Measurements from ENCODE around the gene MAFF. TPM values are rescaled to one million over a fixed set of nuclear protein-coding genes. Genes with fewer than 3 reads are reported as not detected.
A peak's percentile ranks its signal among the peaks of the same experiment; 100 is the strongest.

MAFF gene
- total RNA-seq, 1 experiment from 2014 or later: 26.0 TPM

- ChIA-PET POLR2A (interaction anchor here (1.2 to 2.2 kb wide), 3 partner anchors 8 to 11 kb away, joined by 4 to 8 read pairs (median 6); no protein-coding TSS in a partner anchor), CTCF (interaction anchor here (0.8 to 2.2 kb wide), 4 partner anchors 113 to 176 kb away, joined by 3 to 12 read pairs (median 6); no protein-coding TSS in a partner anchor)
- peak overlapping the region; percentile 82 for H3K4me2 ChIP-seq (ENCODE audit: low read length)
Observed at GRCh38 chr22:38228326-38228872, 26.6 kb downstream of the MAFF start.

More at GRCh38 chr22:38228326-38228872, 26.6 kb downstream of the MAFF start:
- H3K9me3 ChIP-seq (ENCODE audit: control insufficient read depth in 1 of 2, insufficient read depth in 1 of 2, low read depth in 1 of 2, low read length in 2 of 2): no peaks in the 10 kb centered on the region
- H4K20me1 ChIP-seq (ENCODE audit: insufficient read depth): no peaks in the 10 kb centered on the region
- no peaks in the 10 kb centered on the region for H3K27me3 ChIP-seq (ENCODE audit: insufficient read depth, low read length)
- RAD21 ChIA-PET (ENCODE audit: low non-redundant PET in 1 of 2, low total read pairs in 2 of 2, uncharacterized antibody in 2 of 2, unreplicated experiment in 2 of 2): interaction anchor here in 1 of 2 experiments (1.8 kb wide), 1 partner anchor 131 kb away, joined by 4 read pairs; no protein-coding TSS in a partner anchor
- ATAC-seq: peak; percentile 58
- H3K79me2 ChIP-seq (ENCODE audit: insufficient read depth, low read length): no peaks in the 10 kb centered on the region
- no peak overlapping the region for H2AFZ ChIP-seq (ENCODE audit: low read depth, low read length, poor library complexity, severe bottlenecking)
- intact Hi-C loops (cut with micrococcal nuclease): loop anchor here (10.0 kb wide), 1 partner anchor 114 kb away; the partner anchor contains the start of gene BAIAP2L2
- TF ChIP-seq CEBPB (IDR thresholded peaks at IDR 0.05; ENCODE audit: low read depth): no peak
- TF ChIP-seq EZH2phosphoT487 (IDR thresholded peaks at IDR 0.05; ENCODE audit: borderline replicate concordance): no peak
- TF ChIP-seq ZNF274 (IDR thresholded peaks at IDR 0.05; ENCODE audit: low read depth, low read length): no peak
- TF ChIP-seq JUND (IDR thresholded peaks at IDR 0.05): no peak
- no peak for TF ChIP-seq REST (IDR thresholded peaks at IDR 0.05; ENCODE audit: low read depth)
- no peak for TF ChIP-seq ATF3 (IDR thresholded peaks at IDR 0.05)
- TF ChIP-seq ELF1 (IDR thresholded peaks at IDR 0.05; ENCODE audit: borderline replicate concordance, low read depth): no peak
- TF ChIP-seq SIN3A (IDR thresholded peaks at IDR 0.05; ENCODE audit: low read depth): no peak
- no peak for TF ChIP-seq MAX (IDR thresholded peaks at IDR 0.05)
- no peak for TF ChIP-seq SP1 (IDR thresholded peaks at IDR 0.05; ENCODE audit: low read depth)
- no peak for TF ChIP-seq CBX3 (IDR thresholded peaks at IDR 0.05; ENCODE audit: low read depth)
- TF ChIP-seq FOSL1 (IDR thresholded peaks at IDR 0.05; ENCODE audit: low read depth): no peak
- TF ChIP-seq EGR1 (IDR thresholded peaks at IDR 0.05; ENCODE audit: low read depth): no peak
- no peak for TF ChIP-seq YY1 (IDR thresholded peaks at IDR 0.05; ENCODE audit: extremely low read depth, insufficient replicate concordance, low read depth, low read length)
- TF ChIP-seq SRF (IDR thresholded peaks at IDR 0.05; ENCODE audit: low read depth): no peak
- no peak for TF ChIP-seq ZBTB33 (IDR thresholded peaks at IDR 0.05; ENCODE audit: extremely low read depth, insufficient replicate concordance, low read length)
- no peak for TF ChIP-seq POLR2A (IDR thresholded peaks at IDR 0.05; ENCODE audit: borderline replicate concordance, extremely low read depth, insufficient read depth, insufficient read length)
- TF ChIP-seq EZH2 (IDR thresholded peaks at IDR 0.05): no peak
- H3K27ac ChIP-seq (ENCODE audit: low read depth, low read length): peak overlapping the region; percentile 58
- no peaks in the 10 kb centered on the region for H3K9me2 ChIP-seq (ENCODE audit: insufficient read depth)
- DNase-seq (ENCODE audit: low read depth, low spot score): no peak
- BruUV-seq (replicated peaks): TSS peak; percentile 31
- peak overlapping the region; percentile 46 for H3K9ac ChIP-seq (ENCODE audit: low read length)
- peak overlapping the region; percentile 9 to 44; a peak in 2 of 4 replicates for H3K4me3 ChIP-seq (replicated peaks in 1 of 2; ENCODE audit: low read depth in 1 of 2, low read length in 2 of 2)
- H3K36me3 ChIP-seq (ENCODE audit: control insufficient read depth in 1 of 2, insufficient read depth in 2 of 2, low read length in 2 of 2): peaks cover 9 to 21% of the 10 kb centered on the region in 2 experiments; a peak in 3 of 4 replicates
- H3K4me1 ChIP-seq (ENCODE audit: control insufficient read depth in 1 of 2, insufficient read depth in 2 of 2, low read length in 2 of 2): peaks cover 22 to 28% of the 10 kb centered on the region in 2 experiments
